ENCODE results near the gene TRABD2B.

DNA sequence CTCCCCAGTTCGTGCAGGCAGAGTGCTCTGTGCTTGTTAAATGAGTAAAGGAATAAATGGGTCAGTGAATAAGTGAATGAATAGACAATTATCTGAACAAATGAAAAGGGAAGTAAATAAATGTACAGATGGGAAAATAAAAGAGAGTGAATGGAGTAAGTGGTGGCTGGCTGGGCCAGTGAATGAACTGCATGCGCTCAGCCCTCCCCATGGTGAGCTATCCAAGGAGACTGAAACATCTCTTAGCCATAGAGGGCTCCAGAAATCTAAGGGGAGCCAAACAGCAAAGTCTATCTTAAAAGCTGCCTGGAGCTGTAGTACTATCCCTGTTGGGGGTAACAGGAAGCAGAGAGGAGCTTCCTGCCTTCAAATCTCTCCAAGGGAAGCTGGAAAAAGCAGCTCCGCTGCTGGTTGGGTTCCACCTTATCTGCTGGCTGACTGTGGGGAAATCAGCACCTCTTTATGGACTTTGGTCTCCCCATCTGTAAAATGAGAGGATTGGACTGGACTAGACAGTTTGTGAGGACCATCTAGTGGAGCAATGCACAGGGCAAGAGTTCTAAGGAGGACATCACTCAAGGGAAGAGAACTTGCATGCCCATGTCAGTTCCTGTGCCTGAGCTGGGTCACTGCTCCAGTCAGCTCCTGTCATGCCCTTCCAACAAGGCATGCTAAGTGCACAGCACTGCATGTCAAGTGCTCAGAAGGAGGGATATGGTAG lies 77.9 kb downstream of the TRABD2B start:
- no peak for TF ChIP-seq CHD2 (IDR thresholded peaks at IDR 0.05; ENCODE audit: low read length, partially characterized antibody)
- no peak for TF ChIP-seq GABPA (IDR thresholded peaks at IDR 0.05; ENCODE audit: low read depth)
- TF ChIP-seq, protein P1, sequence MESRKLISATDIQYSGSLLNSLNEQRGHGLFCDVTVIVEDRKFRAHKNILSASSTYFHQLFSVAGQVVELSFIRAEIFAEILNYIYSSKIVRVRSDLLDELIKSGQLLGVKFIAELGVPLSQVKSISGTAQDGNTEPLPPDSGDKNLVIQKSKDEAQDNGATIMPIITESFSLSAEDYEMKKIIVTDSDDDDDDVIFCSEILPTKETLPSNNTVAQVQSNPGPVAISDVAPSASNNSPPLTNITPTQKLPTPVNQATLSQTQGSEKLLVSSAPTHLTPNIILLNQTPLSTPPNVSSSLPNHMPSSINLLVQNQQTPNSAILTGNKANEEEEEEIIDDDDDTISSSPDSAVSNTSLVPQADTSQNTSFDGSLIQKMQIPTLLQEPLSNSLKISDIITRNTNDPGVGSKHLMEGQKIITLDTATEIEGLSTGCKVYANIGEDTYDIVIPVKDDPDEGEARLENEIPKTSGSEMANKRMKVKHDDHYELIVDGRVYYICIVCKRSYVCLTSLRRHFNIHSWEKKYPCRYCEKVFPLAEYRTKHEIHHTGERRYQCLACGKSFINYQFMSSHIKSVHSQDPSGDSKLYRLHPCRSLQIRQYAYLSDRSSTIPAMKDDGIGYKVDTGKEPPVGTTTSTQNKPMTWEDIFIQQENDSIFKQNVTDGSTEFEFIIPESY (IDR thresholded peaks at IDR 0.05; ENCODE audit: borderline replicate concordance, low read depth): no peak
- TF ChIP-seq, protein P2, sequence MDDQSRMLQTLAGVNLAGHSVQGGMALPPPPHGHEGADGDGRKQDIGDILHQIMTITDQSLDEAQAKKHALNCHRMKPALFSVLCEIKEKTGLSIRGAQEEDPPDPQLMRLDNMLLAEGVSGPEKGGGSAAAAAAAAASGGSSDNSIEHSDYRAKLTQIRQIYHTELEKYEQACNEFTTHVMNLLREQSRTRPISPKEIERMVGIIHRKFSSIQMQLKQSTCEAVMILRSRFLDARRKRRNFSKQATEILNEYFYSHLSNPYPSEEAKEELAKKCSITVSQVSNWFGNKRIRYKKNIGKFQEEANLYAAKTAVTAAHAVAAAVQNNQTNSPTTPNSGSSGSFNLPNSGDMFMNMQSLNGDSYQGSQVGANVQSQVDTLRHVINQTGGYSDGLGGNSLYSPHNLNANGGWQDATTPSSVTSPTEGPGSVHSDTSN (IDR thresholded peaks at IDR 0.05): no peak
- TF ChIP-seq, protein P3, sequence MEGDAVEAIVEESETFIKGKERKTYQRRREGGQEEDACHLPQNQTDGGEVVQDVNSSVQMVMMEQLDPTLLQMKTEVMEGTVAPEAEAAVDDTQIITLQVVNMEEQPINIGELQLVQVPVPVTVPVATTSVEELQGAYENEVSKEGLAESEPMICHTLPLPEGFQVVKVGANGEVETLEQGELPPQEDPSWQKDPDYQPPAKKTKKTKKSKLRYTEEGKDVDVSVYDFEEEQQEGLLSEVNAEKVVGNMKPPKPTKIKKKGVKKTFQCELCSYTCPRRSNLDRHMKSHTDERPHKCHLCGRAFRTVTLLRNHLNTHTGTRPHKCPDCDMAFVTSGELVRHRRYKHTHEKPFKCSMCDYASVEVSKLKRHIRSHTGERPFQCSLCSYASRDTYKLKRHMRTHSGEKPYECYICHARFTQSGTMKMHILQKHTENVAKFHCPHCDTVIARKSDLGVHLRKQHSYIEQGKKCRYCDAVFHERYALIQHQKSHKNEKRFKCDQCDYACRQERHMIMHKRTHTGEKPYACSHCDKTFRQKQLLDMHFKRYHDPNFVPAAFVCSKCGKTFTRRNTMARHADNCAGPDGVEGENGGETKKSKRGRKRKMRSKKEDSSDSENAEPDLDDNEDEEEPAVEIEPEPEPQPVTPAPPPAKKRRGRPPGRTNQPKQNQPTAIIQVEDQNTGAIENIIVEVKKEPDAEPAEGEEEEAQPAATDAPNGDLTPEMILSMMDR (IDR thresholded peaks at IDR 0.05): no peak
- TF ChIP-seq SIN3A (IDR thresholded peaks at IDR 0.05; ENCODE audit: borderline replicate concordance, low read depth, low read length): no peak

Measured in SK-N-SH (cell line).